A549 (cell line): ENCODE data around the gene EYA2. TPM values are rescaled to one million over a fixed set of nuclear protein-coding genes. Genes with fewer than 3 reads are reported as not detected.

ENCODE experiments used
- ATAC-seq, 2 experiments: fragments of 200-7000 bp in 1 of 2; fragments of >200 bp in 1 of 2; cut with Nextera tagmentation in 1 of 2; cut with Tn5 transposase in 1 of 2; 3 replicates each; pipeline versions ENCODE4 v1.8.0 to v1.9.1; 2018 to 2020; ENCODE audit warnings: mild to moderate bottlenecking in 1 of 2, moderate library complexity in 1 of 2
- CTCF ChIA-PET: fragments of 300-600 bp; sonication (Branson Sonifier 250); formaldehyde crosslinking; extraction: SDS; loops from one replicate; lab custom pipeline; 2021; ENCODE audit warnings: antibody characterized with exemption, inconsistent platforms; lab: Yijun Ruan, JAX
- POLR2A ChIA-PET: fragments of 350-600 bp; formaldehyde crosslinking; extraction: SDS; loops from one replicate; lab custom pipeline; 2021; ENCODE audit warnings: antibody characterized with exemption, inconsistent platforms; lab: Yijun Ruan, JAX
- DNase-seq, 2 experiments: peaks; one replicate each; pipeline versions ENCODE4 v3.0.0 to v3.0.0-alpha.2; 2011 to 2016; ENCODE audit warnings: low read depth in 1 of 2, low spot score in 1 of 2
- FAIRE-seq: peaks from 2 replicates; lab custom pipeline; 2011; peaks lifted over from hg19 to GRCh38; lab: Jason Lieb, UNC
- H3K27ac ChIP-seq, 2 experiments: fragments of >200 bp; sonication (Bioruptor Twin); formaldehyde crosslinking; 3 replicates each; pipeline ENCODE4 v1.5.1; 2016 to 2017
- H3K4me1 ChIP-seq: fragments of >200 bp; sonication (Bioruptor Twin); formaldehyde crosslinking; 3 replicates; pipeline ENCODE4 v1.6.1; 2016
- H3K4me2 ChIP-seq: fragments of >200 bp; sonication (Bioruptor Twin); formaldehyde crosslinking; 3 replicates; pipeline ENCODE4 v1.6.1; 2016
- H3K4me3 ChIP-seq: fragments of >200 bp; sonication (Bioruptor Twin); formaldehyde crosslinking; 3 replicates; pipeline ENCODE4 v1.5.1; 2016
- H3K9me3 ChIP-seq: fragments of >200 bp; sonication (Bioruptor Twin); formaldehyde crosslinking; 3 replicates; pipeline ENCODE4 v1.6.1; 2016
- BCL3 ChIP-seq: fragments of >200 bp; sonication (Bioruptor Twin); formaldehyde crosslinking; IDR thresholded peaks from 3 replicates; pipeline ENCODE4 v1.6.1; 2016
- CBX2 ChIP-seq: fragments of 200-600 bp; sonication (generic); IDR thresholded peaks from 2 replicates; pipeline ENCODE4 v1.6.1; 2016; ENCODE audit warnings: low read depth, mild to moderate bottlenecking, borderline replicate concordance
- CBX8 ChIP-seq: fragments of 200-600 bp; sonication (generic); IDR thresholded peaks from 2 replicates; pipeline ENCODE4 v1.6.1; 2016
- CEBPB ChIP-seq, 2 experiments: fragments of >200 bp in 1 of 2; sonication (Bioruptor Twin) in 1 of 2; formaldehyde crosslinking in 1 of 2; IDR thresholded peaks; 2 replicates each; pipeline ENCODE4 v1.6.1; 2012 to 2016
- CHD2 ChIP-seq: fragments of 150-350 bp; IDR thresholded peaks from 2 replicates; pipeline ENCODE4 v1.6.1; 2014; ENCODE audit warnings: low read length; ENCODE audit not compliant: partially characterized antibody
- FOSB ChIP-seq: fragments of 250-450 bp; sonication (Bioruptor Pico); IDR thresholded peaks from 2 replicates; pipeline ENCODE4 v1.5.0; 2020; ENCODE audit warnings: mild to moderate bottlenecking, moderate library complexity
- FOSL2 ChIP-seq, 2 experiments: fragments of 450-650 bp in 1 of 2; fragments of >200 bp in 1 of 2; sonication (Bioruptor Twin) in 1 of 2; formaldehyde crosslinking; IDR thresholded peaks; 2 replicates each; pipeline versions ENCODE4 v1.5.0 to v1.6.1; 2016 to 2020; ENCODE audit warnings: mild to moderate bottlenecking in 1 of 2, moderate library complexity in 1 of 2
- FOXS1 ChIP-seq: fragments of 250-450 bp; sonication (Bioruptor Pico); IDR thresholded peaks from 2 replicates; pipeline ENCODE4 v1.5.0; 2020; ENCODE audit warnings: mild to moderate bottlenecking, moderate library complexity
- HEYL ChIP-seq: fragments of 250-450 bp; sonication (Bioruptor Pico); IDR thresholded peaks from 2 replicates; pipeline ENCODE4 v1.8.0; 2021; ENCODE audit warnings: mild to moderate bottlenecking, moderate library complexity
- HMGXB4 ChIP-seq: fragments of 250-450 bp; sonication (Bioruptor Pico); IDR thresholded peaks from 2 replicates; pipeline ENCODE4 v1.5.0; 2021; ENCODE audit warnings: mild to moderate bottlenecking, moderate library complexity, borderline replicate concordance
- HOXB13 ChIP-seq: fragments of 250-450 bp; sonication (Bioruptor Pico); IDR thresholded peaks from 2 replicates; pipeline ENCODE4 v1.5.0; 2020; ENCODE audit warnings: low read depth, mild to moderate bottlenecking, moderate library complexity
- HOXB5 ChIP-seq: fragments of 250-450 bp; sonication (Bioruptor Pico); IDR thresholded peaks from 2 replicates; pipeline ENCODE4 v1.5.0; 2020; ENCODE audit warnings: mild to moderate bottlenecking, moderate library complexity
- JUN ChIP-seq, 2 experiments: fragments of >200 bp; sonication (Bioruptor Twin); formaldehyde crosslinking; IDR thresholded peaks; 2 replicates in 1 of 2; 3 replicates in 1 of 2; pipeline ENCODE4 v1.6.1; 2016 to 2017
- MAFK ChIP-seq: fragments of 450-650 bp; IDR thresholded peaks from 2 replicates; pipeline ENCODE4 v1.6.1; 2014; ENCODE audit not compliant: partially characterized antibody
- MAX ChIP-seq: IDR thresholded peaks from 2 replicates; pipeline ENCODE4 v1.6.1; 2012
- POLR2AphosphoS2 ChIP-seq: conservative IDR thresholded peaks from 2 replicates; pipeline ENCODE4 v1.6.1; 2012; ENCODE audit warnings: low read length, improper control_type of control experiment, inconsistent platforms
- RARB ChIP-seq: fragments of 250-450 bp; sonication (Bioruptor Pico); IDR thresholded peaks from 2 replicates; pipeline ENCODE4 v1.8.0; 2021; ENCODE audit warnings: mild to moderate bottlenecking, moderate library complexity
- RFX5 ChIP-seq: fragments of 450-650 bp; IDR thresholded peaks from 2 replicates; pipeline ENCODE4 v1.7.1; 2014; ENCODE audit warnings: antibody characterized with exemption, mild to moderate bottlenecking, moderate library complexity
- ZFP36 ChIP-seq: fragments of 450-650 bp; IDR thresholded peaks from 2 replicates; pipeline ENCODE4 v1.6.1; 2014; ENCODE audit warnings: borderline replicate concordance; ENCODE audit not compliant: partially characterized antibody
- ZNF302 ChIP-seq: fragments of 250-450 bp; sonication (Bioruptor Pico); IDR thresholded peaks from 2 replicates; pipeline ENCODE4 v1.9.0; 2021; ENCODE audit warnings: inconsistent platforms, mild to moderate bottlenecking, moderate library complexity
- ZSCAN20 ChIP-seq: fragments of 250-450 bp; sonication (Bioruptor Pico); IDR thresholded peaks from 2 replicates; pipeline ENCODE4 v1.8.0; 2022; ENCODE audit warnings: mild to moderate bottlenecking, moderate library complexity
- WGBS: methylation state at CpG from one replicate; pipeline ENCODE4 v1.1.6; 2017; ENCODE audit errors: missing lambda C conversion rate; 5-methylcytosine and 5-hydroxymethylcytosine counted together
- polyA plus RNA-seq, 4 experiments: library from polyadenylated mRNA; depleted of rRNA in 3 of 4; stranded (reverse); fragments of >200 nt; fragmentation: RNase III in 1 of 4; extraction: RNeasy Plus Mini Kit Qiagen cat#74134 plus additional on column Dnase treatment in 1 of 4; gene quantifications; 2 replicates in 3 of 4; 3 replicates in 1 of 4; pipeline ENCODE4 v1.2.3, GENCODE V29; 2011 to 2017
- TF ChIP-seq, protein P1 (sequence below): fragments of 450-650 bp; IDR thresholded peaks from 2 replicates; pipeline ENCODE4 v1.6.1; 2014; ENCODE audit warnings: antibody characterized with exemption
- TF ChIP-seq, protein P2 (sequence below): IDR thresholded peaks from 2 replicates; pipeline ENCODE4 v1.6.1; 2012; ENCODE audit warnings: low read depth, borderline replicate concordance
- TF ChIP-seq, protein P3 (sequence below): fragments of 250-450 bp; sonication (Bioruptor Pico); IDR thresholded peaks from 2 replicates; pipeline ENCODE4 v1.5.0; 2020; ENCODE audit warnings: low read depth, mild to moderate bottlenecking, moderate library complexity

Gene EYA2
- polyA plus RNA-seq, 2 of the 4 experiments (the other 2 are of a cell fraction) = 4.5 to 4.6 TPM

GRCh38 chr20:47142774-47143170 is 248.1 kb downstream of the EYA2 start (continued):
- TF ChIP-seq FOSL2 (IDR thresholded peaks at IDR 0.05) (no peak), FOSL2 (CRISPR knock-in tag; IDR thresholded peaks at IDR 0.05) (no peak), ZNF302 (CRISPR knock-in tag) (no peak)
- TF ChIP-seq, protein P1, sequence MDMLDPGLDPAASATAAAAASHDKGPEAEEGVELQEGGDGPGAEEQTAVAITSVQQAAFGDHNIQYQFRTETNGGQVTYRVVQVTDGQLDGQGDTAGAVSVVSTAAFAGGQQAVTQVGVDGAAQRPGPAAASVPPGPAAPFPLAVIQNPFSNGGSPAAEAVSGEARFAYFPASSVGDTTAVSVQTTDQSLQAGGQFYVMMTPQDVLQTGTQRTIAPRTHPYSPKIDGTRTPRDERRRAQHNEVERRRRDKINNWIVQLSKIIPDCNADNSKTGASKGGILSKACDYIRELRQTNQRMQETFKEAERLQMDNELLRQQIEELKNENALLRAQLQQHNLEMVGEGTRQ = no peak
- TF ChIP-seq, all 56 proteins: peak for 0

DNA sequence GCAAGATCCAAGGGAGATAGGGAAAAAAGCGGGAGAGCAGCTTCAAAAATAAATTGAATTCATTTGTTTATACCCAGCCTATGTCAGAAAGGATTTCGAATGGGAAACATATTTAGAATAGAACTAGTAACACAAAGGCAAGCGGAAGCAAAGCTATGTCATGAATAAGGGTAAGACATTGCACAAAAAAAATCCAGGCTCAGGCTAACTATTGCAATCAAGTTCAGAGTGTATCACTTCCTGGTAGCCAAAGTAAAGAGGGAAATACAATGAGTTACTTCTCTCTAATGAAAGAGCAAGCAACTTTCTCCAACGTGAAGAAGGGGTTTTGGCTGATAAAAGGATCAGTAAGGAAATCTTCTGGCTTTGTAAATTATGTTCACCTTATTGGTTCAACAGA is 249.0 kb downstream of the EYA2 start:
- ATAC-seq = no peak
- FAIRE-seq = no peak
- peaks cover 33% of the 10 kb centered on the region for H3K4me1 ChIP-seq
- no peak overlapping the region for H3K4me3 ChIP-seq
- TF ChIP-seq ZSCAN20 (CRISPR knock-in tag) (no peak), MAX (no peak), HEYL (CRISPR knock-in tag) (no peak), RARB (no peak), POLR2AphosphoS2 (no peak), HMGXB4 (CRISPR knock-in tag) (no peak), FOXS1 (no peak), FOSL2 (IDR thresholded peaks at IDR 0.05) (no peak), FOSL2 (CRISPR knock-in tag; IDR thresholded peaks at IDR 0.05) (no peak), HOXB5 (CRISPR knock-in tag) (no peak), HOXB13 (CRISPR knock-in tag) (no peak), MAFK (no peak), CHD2 (no peak), RFX5 (no peak), CEBPB (IDR thresholded peaks at IDR 0.05) (no peak), ZFP36 (no peak)
- TF ChIP-seq, all 56 proteins: peak for 0
- POLR2A ChIA-PET = no interaction called here
- WGBS = 71% methylated on average over 4 of the region's 4 CpGs
- H3K9me3 ChIP-seq = peaks cover 8% of the 10 kb centered on the region; the same call in 2 of the 3 replicates
- CTCF ChIA-PET = interaction anchor here (0.9 to 1.5 kb wide), 4 partner anchors 9 to 391 kb away, joined by 3 to 4 read pairs (median 4); no protein-coding TSS in a partner anchor
- no peak for DNase-seq
- H3K4me2 ChIP-seq = no peak overlapping the region
- H3K27ac ChIP-seq = no peak overlapping the region

DNA sequence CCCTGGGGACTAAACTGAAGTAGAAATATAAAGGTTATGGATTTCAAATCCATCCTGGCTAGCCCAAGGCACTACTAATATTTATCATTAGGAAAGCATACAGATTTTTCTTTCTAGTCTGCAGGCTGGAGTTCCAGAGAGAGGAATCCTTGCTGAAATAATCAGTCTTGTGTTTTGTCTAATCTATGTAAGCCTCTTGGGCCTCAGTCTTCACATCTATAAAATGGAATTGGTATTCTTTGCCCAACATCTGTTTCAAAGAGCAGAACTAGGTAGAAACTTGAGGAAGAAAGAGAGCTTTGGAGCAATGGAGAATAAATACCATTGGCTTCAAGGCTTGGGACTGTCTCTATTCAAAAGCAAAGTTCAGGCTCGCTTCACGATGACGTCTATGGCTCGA is 249.8 kb downstream of the EYA2 start:
- H3K4me2 ChIP-seq = no peak overlapping the region
- ChIA-PET CTCF (no interaction called here), POLR2A (no interaction called here)
- WGBS = 96% methylated on average over 4 of the region's 4 CpGs
- H3K9me3 ChIP-seq = peaks cover 8% of the 10 kb centered on the region; the same call in 2 of the 3 replicates
- FAIRE-seq = no peak
- H3K27ac ChIP-seq = no peak overlapping the region
- no peak overlapping the region for H3K4me3 ChIP-seq
- H3K4me1 ChIP-seq = peaks cover 27% of the 10 kb centered on the region
- no peak for DNase-seq
- no peak for ATAC-seq
- TF ChIP-seq, protein P2, sequence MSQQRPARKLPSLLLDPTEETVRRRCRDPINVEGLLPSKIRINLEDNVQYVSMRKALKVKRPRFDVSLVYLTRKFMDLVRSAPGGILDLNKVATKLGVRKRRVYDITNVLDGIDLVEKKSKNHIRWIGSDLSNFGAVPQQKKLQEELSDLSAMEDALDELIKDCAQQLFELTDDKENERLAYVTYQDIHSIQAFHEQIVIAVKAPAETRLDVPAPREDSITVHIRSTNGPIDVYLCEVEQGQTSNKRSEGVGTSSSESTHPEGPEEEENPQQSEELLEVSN = no peak
- TF ChIP-seq JUN (IDR thresholded peaks at IDR 0.05) (no peak), FOSB (CRISPR knock-in tag) (no peak), CBX2 (no peak), POLR2AphosphoS2 (no peak), CBX8 (no peak), BCL3 (no peak), MAX (no peak)
- TF ChIP-seq, protein P3, sequence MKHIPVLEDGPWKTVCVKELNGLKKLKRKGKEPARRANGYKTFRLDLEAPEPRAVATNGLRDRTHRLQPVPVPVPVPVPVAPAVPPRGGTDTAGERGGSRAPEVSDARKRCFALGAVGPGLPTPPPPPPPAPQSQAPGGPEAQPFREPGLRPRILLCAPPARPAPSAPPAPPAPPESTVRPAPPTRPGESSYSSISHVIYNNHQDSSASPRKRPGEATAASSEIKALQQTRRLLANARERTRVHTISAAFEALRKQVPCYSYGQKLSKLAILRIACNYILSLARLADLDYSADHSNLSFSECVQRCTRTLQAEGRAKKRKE (CRISPR knock-in tag) = no peak
